ENCODE data around the gene AKAP7.

- TF ChIP-seq, protein P1, sequence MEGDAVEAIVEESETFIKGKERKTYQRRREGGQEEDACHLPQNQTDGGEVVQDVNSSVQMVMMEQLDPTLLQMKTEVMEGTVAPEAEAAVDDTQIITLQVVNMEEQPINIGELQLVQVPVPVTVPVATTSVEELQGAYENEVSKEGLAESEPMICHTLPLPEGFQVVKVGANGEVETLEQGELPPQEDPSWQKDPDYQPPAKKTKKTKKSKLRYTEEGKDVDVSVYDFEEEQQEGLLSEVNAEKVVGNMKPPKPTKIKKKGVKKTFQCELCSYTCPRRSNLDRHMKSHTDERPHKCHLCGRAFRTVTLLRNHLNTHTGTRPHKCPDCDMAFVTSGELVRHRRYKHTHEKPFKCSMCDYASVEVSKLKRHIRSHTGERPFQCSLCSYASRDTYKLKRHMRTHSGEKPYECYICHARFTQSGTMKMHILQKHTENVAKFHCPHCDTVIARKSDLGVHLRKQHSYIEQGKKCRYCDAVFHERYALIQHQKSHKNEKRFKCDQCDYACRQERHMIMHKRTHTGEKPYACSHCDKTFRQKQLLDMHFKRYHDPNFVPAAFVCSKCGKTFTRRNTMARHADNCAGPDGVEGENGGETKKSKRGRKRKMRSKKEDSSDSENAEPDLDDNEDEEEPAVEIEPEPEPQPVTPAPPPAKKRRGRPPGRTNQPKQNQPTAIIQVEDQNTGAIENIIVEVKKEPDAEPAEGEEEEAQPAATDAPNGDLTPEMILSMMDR (IDR thresholded peaks at IDR 0.05), result no peak
- TF ChIP-seq POLR2A (IDR thresholded peaks at IDR 0.05), result no peak
Measured at GRCh38 chr6:131223416-131223815, 88.1 kb downstream of the AKAP7 start.

Data from suprapubic skin (tissue), 3 donors.